Duodenal mucosa (tissue), 2 donors: ENCODE measurements around the gene PRKCZ.

Source experiments
- H3K27ac ChIP-seq: one replicate; pipeline ENCODE4 v1.7.0; 2013; ENCODE audit warnings: low read depth, low read length
- H3K27me3 ChIP-seq, 2 donors: one replicate each; pipeline ENCODE4 v1.7.0; 2013; ENCODE audit warnings: low read length in 2 of 2, control low read depth in 1 of 2; ENCODE audit not compliant: insufficient read depth in 2 of 2, control insufficient read depth in 1 of 2
- H3K36me3 ChIP-seq, 2 donors: one replicate each; pipeline ENCODE4 v1.7.0; 2013; ENCODE audit warnings: low read length in 2 of 2, control low read depth in 1 of 2; ENCODE audit not compliant: insufficient read depth in 2 of 2, control insufficient read depth in 1 of 2
- H3K4me1 ChIP-seq, 2 donors: one replicate each; pipeline ENCODE4 v1.7.0; 2013; ENCODE audit warnings: low read length in 2 of 2, control low read depth in 1 of 2; ENCODE audit not compliant: insufficient read depth in 2 of 2, control insufficient read depth in 1 of 2
- H3K4me3 ChIP-seq, 2 donors: one replicate each; pipeline ENCODE4 v1.7.0; 2013; ENCODE audit warnings: low read length in 2 of 2, low read depth in 1 of 2
- H3K9ac ChIP-seq, 2 donors: one replicate each; pipeline ENCODE4 v1.7.0; 2013; ENCODE audit warnings: low read length in 2 of 2, low read depth in 1 of 2
- H3K9me3 ChIP-seq, 2 donors: one replicate each; pipeline ENCODE4 v1.7.0; 2013; ENCODE audit warnings: low read length in 2 of 2, control low read depth in 1 of 2; ENCODE audit not compliant: control insufficient read depth in 1 of 2

The PRKCZ gene

GRCh38 chr1:2073382-2074230 lies 23.4 kb downstream of the PRKCZ start:
- Histone ChIP-seq H3K36me3 (peaks cover 8 to 34% of the 10 kb centered on the region in 2 donors), H3K27me3 (no peaks in the 10 kb centered on the region), H3K9me3 (peaks cover 10 to 11% of the 10 kb centered on the region in 2 donors), H3K4me1 (peaks cover 15 to 19% of the 10 kb centered on the region in 2 donors), H3K27ac (no peak overlapping the region), H3K4me3 (peak overlapping the region in 1 of 2 donors; percentile 28), H3K9ac (no peak overlapping the region)

DNA sequence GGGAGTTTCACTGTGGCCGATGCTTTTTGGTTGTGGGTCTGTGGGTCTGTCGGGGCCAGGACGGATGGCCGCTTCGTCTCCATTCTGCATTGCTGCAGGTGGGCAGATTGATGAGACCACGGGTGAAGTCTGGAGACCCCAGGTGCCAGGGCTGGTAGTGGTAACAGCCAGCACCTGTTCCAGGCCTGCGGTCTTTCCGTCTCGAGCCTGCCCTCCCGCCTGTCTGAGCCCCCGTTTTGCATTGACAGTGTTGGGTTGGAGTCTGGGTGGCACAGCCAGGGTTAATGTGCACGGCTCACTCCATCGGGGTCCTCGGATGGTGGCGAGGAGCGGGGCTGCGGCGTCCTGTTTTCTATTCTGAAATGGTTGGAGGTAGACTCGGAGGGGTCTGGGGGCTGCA lies 24.2 kb downstream of the PRKCZ start:
- Histone ChIP-seq H3K9ac (no peak overlapping the region), H3K9me3 (peaks cover 10 to 11% of the 10 kb centered on the region in 2 donors), H3K4me3 (no peak overlapping the region), H3K27me3 (no peaks in the 10 kb centered on the region), H3K36me3 (peaks cover 8 to 31% of the 10 kb centered on the region in 2 donors), H3K27ac (no peak overlapping the region), H3K4me1 (peaks cover 15 to 19% of the 10 kb centered on the region in 2 donors)

DNA sequence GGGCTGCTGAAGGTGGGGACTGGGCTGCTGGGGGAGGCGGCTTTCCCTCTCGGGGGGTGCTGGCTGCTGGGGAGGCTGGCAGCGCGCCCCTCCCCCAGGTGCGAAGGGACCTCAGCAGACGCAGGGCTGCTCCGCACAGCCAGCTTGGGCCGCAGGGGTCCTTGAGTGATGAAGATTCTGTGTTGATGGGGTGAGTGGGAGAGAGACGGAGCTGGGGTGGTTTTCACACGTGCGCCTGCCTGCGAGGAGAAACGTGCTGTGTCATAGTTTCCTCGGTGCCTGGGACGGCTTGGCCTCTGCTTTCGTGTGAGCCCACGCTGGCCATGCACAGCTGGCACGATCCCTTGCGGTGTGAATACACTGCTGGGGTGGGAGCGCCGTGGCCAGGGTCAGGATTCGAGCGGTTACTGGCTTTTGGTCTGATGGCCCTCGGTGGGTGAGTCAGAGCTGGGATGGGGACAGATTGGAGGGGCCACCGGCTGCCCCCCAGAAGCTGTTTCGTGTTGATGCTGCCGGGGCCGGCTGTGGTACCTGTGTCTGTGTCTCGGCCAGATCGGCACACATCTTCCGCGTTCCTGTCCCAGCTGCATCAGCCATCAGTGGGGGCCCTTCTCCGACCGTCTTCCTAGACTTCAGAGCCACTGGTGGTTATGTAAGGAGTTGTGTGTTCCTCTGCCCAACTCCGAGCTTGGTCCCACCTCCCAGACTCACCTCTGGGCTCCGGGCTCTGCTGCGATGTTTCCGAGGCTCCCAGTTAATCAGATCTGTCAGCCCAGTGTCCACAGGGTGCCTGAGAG lies 24.9 kb downstream of the PRKCZ start:
- H3K4me1 ChIP-seq, result peaks cover 15 to 19% of the 10 kb centered on the region in 2 donors
- H3K27me3 ChIP-seq, result no peaks in the 10 kb centered on the region
- H3K4me3 ChIP-seq, result no peak overlapping the region
- H3K9me3 ChIP-seq, result peaks cover 10 to 11% of the 10 kb centered on the region in 2 donors
- H3K36me3 ChIP-seq, result peaks cover 8 to 34% of the 10 kb centered on the region in 2 donors
- no peak overlapping the region for H3K27ac ChIP-seq
- no peak overlapping the region for H3K9ac ChIP-seq

DNA sequence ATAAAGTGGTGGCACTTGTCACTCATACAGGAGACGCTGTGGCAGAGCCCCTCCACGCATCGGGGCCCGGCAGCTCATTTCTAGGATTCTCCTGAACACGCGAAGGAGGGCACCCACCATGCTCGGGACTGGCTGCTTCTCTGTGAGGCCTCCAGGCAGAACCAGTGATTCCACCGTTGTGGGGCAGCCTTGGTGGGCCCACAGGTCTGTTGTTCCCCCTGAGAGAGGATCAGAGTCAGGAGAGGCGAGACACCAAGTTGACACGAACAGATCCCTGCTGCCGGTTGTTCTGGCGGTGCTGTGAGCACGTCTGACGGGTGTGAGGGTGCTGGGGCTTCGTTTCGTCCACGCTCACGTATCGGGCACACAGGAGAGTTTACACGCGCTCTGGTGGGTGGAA lies 26.6 kb downstream of the PRKCZ start:
- Histone ChIP-seq H3K4me1 (peaks cover 8 to 10% of the 10 kb centered on the region in 2 donors), H3K36me3 (peaks cover 8 to 39% of the 10 kb centered on the region in 2 donors), H3K4me3 (no peak overlapping the region), H3K27ac (no peak overlapping the region), H3K9me3 (peaks cover 10 to 11% of the 10 kb centered on the region in 2 donors), H3K27me3 (no peaks in the 10 kb centered on the region), H3K9ac (no peak overlapping the region)

DNA sequence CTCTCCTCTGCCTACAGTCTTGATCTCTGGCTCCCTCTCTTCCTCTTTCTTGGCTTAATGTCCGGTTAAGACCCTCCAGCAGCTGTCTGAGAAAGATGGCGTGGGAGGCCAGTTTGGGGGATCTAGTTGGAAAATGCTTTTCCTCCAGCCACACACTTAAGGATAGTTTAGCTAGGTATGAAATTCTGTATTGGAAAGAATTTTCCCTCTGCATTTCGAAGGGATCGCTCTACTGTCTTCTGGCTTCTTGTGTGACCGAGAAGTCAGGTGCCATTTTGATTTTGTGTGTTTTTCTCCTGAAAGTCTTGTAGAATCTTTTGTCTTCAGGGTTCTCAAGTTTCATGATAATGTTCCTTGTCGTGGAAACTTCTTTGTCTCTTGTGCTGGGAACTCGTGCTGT lies 28.0 kb downstream of the PRKCZ start:
- no peaks in the 10 kb centered on the region for H3K27me3 ChIP-seq
- H3K36me3 ChIP-seq, result peaks cover 8 to 48% of the 10 kb centered on the region in 2 donors
- H3K4me1 ChIP-seq, result peaks cover 0 to under 1% of the 10 kb centered on the region in 2 donors
- H3K4me3 ChIP-seq, result no peak overlapping the region
- H3K27ac ChIP-seq, result no peak overlapping the region
- peaks cover 10 to 11% of the 10 kb centered on the region in 2 donors for H3K9me3 ChIP-seq
- H3K9ac ChIP-seq, result no peak overlapping the region

DNA sequence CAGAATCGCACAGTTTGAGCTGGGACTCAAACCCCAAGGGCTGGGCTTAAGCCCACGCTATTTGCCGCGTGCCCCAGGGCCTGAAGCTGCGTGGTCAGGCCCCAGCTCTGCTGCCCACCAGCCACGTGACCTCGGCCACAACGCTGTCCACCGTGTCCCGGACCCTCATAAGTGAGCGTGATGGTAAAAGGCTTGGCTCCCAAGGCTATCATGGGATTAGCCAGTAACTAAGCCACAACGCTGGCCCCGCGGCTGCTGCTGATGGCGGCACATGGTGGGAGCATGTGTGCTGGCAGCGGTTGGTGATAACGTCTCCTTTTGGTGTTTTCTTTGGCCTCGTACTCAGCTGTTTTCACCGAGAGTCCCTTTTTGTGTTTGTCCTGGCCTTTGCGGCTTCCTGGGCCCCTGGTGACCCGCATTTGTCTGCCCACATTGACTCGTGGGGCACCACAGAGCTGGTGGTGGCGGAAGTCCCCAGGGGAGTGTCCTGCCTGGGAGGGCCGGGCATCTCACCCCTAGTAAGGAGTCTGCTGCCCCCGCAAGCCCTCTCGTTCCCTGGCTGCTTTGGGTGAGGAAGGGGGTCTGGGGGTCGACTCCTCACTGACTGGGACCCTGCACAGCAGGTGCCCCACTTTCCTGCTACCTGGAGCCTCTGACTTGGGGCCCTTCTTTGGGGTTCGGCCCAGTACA lies 29.3 kb downstream of the PRKCZ start:
- no peak overlapping the region for H3K4me3 ChIP-seq
- H3K27me3 ChIP-seq, result no peaks in the 10 kb centered on the region
- no peaks in the 10 kb centered on the region for H3K4me1 ChIP-seq
- peaks cover 8 to 48% of the 10 kb centered on the region in 2 donors for H3K36me3 ChIP-seq
- H3K9ac ChIP-seq, result no peak overlapping the region
- no peak overlapping the region for H3K27ac ChIP-seq
- peaks cover 10 to 11% of the 10 kb centered on the region in 2 donors for H3K9me3 ChIP-seq

DNA sequence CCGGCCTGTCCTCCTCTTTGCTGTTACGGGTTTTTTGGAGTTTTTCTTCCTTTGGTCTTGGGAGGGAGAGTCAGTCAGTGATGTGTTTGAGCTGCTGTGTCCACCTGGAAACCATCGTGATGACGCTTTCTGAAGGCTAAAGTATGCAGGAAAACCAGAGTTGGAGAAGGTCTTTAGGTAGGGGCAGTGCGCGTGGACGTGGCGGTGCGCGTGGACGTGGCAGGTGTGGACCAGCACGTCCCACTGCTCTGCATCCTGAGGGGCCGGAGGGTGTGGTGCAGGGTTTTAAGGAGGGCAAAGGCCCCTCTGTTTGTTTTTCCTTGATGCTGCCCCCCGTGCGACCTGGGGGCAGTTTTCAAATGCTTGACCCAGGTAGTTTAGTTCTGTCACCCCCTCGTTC lies 29.9 kb downstream of the PRKCZ start:
- no peaks in the 10 kb centered on the region for H3K4me1 ChIP-seq
- no peaks in the 10 kb centered on the region for H3K27me3 ChIP-seq
- no peak overlapping the region for H3K27ac ChIP-seq
- no peak overlapping the region for H3K9ac ChIP-seq
- H3K36me3 ChIP-seq, result peaks cover 8 to 45% of the 10 kb centered on the region in 2 donors
- H3K9me3 ChIP-seq, result peaks cover 10 to 11% of the 10 kb centered on the region in 2 donors
- no peak overlapping the region for H3K4me3 ChIP-seq

- H3K27me3 ChIP-seq, result no peaks in the 10 kb centered on the region
- H3K9ac ChIP-seq, result no peak overlapping the region
- no peak overlapping the region for H3K4me3 ChIP-seq
- no peaks in the 10 kb centered on the region for H3K4me1 ChIP-seq
- H3K9me3 ChIP-seq, result peaks cover 10 to 11% of the 10 kb centered on the region in 2 donors
- no peak overlapping the region for H3K27ac ChIP-seq
- H3K36me3 ChIP-seq, result peaks cover 8 to 41% of the 10 kb centered on the region in 2 donors
Measured at GRCh38 chr1:2080884-2081283, 30.7 kb downstream of the PRKCZ start.

- Histone ChIP-seq H3K27ac (no peak overlapping the region), H3K4me1 (no peaks in the 10 kb centered on the region), H3K36me3 (peaks cover 8 to 42% of the 10 kb centered on the region in 2 donors), H3K4me3 (no peak overlapping the region), H3K9me3 (peaks cover 10 to 11% of the 10 kb centered on the region in 2 donors), H3K9ac (no peak overlapping the region), H3K27me3 (no peaks in the 10 kb centered on the region)
Measured at GRCh38 chr1:2081326-2081885, 31.2 kb downstream of the PRKCZ start.
